ENCODE measurements around the gene MAGEB5.
"Not testable (repeated sequence)": the region's sequence is repeated elsewhere in the genome, so short reads cannot be mapped to it uniquely, and the experiment has no call there.

Gene MAGEB5, protein sequence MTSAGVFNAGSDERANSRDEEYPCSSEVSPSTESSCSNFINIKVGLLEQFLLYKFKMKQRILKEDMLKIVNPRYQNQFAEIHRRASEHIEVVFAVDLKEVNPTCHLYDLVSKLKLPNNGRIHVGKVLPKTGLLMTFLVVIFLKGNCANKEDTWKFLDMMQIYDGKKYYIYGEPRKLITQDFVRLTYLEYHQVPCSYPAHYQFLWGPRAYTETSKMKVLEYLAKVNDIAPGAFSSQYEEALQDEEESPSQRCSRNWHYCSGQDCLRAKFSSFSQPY

DNA sequence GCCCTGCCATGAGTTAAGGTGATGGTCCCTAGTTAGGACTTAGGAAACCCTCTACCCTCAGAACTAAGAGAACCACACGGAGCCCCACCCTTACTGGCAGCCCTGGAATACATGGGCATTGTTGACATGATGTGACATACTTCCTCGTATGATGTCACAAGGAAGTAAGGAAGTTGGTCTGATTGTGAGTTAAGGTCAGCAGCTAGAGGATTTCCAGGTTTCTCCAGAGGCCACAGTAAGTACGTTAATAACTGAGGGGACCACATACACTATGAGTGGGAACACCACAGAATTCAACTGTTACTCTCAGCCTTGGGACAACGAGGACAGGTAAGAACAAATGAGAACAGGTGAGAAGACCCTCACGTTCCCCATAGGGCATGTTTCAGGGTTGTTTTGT, at the start of gene MAGEB5:
MAGEB5 (plus strand) TSS at position 301 of the 400 bp plus-strand sequence. CDS start 1,133 bp downstream, outside the sequence.
- no peaks in the 10 kb centered on the region for H3K27me3 ChIP-seq (ENCODE audit: insufficient read depth, poor library complexity, severe bottlenecking)
- no peak for DNase-seq (ENCODE audit: low spot score)
- no peak for ATAC-seq (ENCODE audit: low read depth)
- TF ChIP-seq, protein P1, sequence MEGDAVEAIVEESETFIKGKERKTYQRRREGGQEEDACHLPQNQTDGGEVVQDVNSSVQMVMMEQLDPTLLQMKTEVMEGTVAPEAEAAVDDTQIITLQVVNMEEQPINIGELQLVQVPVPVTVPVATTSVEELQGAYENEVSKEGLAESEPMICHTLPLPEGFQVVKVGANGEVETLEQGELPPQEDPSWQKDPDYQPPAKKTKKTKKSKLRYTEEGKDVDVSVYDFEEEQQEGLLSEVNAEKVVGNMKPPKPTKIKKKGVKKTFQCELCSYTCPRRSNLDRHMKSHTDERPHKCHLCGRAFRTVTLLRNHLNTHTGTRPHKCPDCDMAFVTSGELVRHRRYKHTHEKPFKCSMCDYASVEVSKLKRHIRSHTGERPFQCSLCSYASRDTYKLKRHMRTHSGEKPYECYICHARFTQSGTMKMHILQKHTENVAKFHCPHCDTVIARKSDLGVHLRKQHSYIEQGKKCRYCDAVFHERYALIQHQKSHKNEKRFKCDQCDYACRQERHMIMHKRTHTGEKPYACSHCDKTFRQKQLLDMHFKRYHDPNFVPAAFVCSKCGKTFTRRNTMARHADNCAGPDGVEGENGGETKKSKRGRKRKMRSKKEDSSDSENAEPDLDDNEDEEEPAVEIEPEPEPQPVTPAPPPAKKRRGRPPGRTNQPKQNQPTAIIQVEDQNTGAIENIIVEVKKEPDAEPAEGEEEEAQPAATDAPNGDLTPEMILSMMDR (IDR thresholded peaks at IDR 0.05; ENCODE audit: poor library complexity, severe bottlenecking) = no peak
- no peak within 1 kb of the TSS for H3K4me3 ChIP-seq (ENCODE audit: severe bottlenecking)
- H3K9me3 ChIP-seq (ENCODE audit: severe bottlenecking) = no peaks in the 10 kb centered on the region
- H3K27ac ChIP-seq (ENCODE audit: poor library complexity, severe bottlenecking) = no peak within 1 kb of the TSS
- no peaks in the 10 kb centered on the region for H3K4me1 ChIP-seq (ENCODE audit: insufficient read depth, poor library complexity, severe bottlenecking)
- H3K36me3 ChIP-seq (ENCODE audit: low read depth) = no peaks in the 10 kb centered on the region

GRCh38 chrX:26192204-26192603, 23.8 kb upstream of the MAGEB5 start, which contains the start of gene MAGEB6:
MAGEB6 (plus strand) TSS chrX:26192440; CDS start chrX:26193847, 1,407 bp downstream.
- Histone ChIP-seq H3K4me1 (ENCODE audit: insufficient read depth, poor library complexity, severe bottlenecking) (no peaks in the 10 kb centered on the region), H3K27me3 (ENCODE audit: insufficient read depth, poor library complexity, severe bottlenecking) (no peaks in the 10 kb centered on the region), H3K9me3 (ENCODE audit: severe bottlenecking) (no peaks in the 10 kb centered on the region), H3K4me3 (ENCODE audit: severe bottlenecking) (no peak within 1 kb of the TSS), H3K27ac (ENCODE audit: poor library complexity, severe bottlenecking) (no peak within 1 kb of the TSS), H3K36me3 (ENCODE audit: low read depth) (no peaks in the 10 kb centered on the region)
- TF ChIP-seq, protein P1 (IDR thresholded peaks at IDR 0.05; ENCODE audit: poor library complexity, severe bottlenecking) = no peak
- ATAC-seq (ENCODE audit: low read depth) (no peak), DNase-seq (ENCODE audit: low spot score) (no peak)

GRCh38 chrX:26203561-26203960, 12.4 kb upstream of the MAGEB5 start:
- TF ChIP-seq, protein P1 (IDR thresholded peaks at IDR 0.05; ENCODE audit: poor library complexity, severe bottlenecking) = no peak
- Histone ChIP-seq H3K27me3 (ENCODE audit: insufficient read depth, poor library complexity, severe bottlenecking) (no peaks in the 10 kb centered on the region), H3K36me3 (ENCODE audit: low read depth) (no peaks in the 10 kb centered on the region), H3K9me3 (ENCODE audit: severe bottlenecking) (no peaks in the 10 kb centered on the region), H3K4me3 (ENCODE audit: severe bottlenecking) (no peak overlapping the region), H3K27ac (ENCODE audit: poor library complexity, severe bottlenecking) (no peak overlapping the region), H3K4me1 (ENCODE audit: insufficient read depth, poor library complexity, severe bottlenecking) (no peaks in the 10 kb centered on the region)
- no peak for ATAC-seq (ENCODE audit: low read depth)
- DNase-seq (ENCODE audit: low spot score) = no peak

GRCh38 chrX:26204717-26205116, 11.3 kb upstream of the MAGEB5 start:
- H3K27me3 ChIP-seq (ENCODE audit: insufficient read depth, poor library complexity, severe bottlenecking); H3K9me3 ChIP-seq (ENCODE audit: severe bottlenecking); H3K36me3 ChIP-seq (ENCODE audit: low read depth); H3K27ac ChIP-seq (ENCODE audit: poor library complexity, severe bottlenecking); DNase-seq (ENCODE audit: low spot score); ATAC-seq (ENCODE audit: low read depth); H3K4me1 ChIP-seq (ENCODE audit: insufficient read depth, poor library complexity, severe bottlenecking); H3K4me3 ChIP-seq (ENCODE audit: severe bottlenecking): not testable (repeated sequence)

DNA sequence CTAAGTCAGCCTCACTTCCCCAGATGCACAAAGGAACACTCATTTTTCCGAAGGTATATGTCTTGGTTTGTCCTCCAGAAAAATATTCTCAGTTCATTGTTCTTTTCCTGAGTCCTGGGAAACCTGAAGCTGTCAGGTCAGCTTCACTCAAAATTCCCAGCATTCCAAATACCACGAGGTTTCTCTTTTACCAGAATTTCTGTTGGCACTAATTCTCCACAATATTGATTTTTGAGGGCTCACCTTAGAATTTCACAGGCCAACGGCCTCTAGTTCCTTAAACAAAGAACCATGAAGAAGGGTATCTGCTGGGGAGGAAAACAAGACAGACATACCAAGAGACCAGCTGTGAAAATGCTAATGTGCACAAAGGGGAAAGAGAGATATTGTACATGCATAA, 8.0 kb upstream of the MAGEB5 start:
- H3K27ac ChIP-seq (ENCODE audit: poor library complexity, severe bottlenecking) = no peak overlapping the region
- no peaks in the 10 kb centered on the region for H3K27me3 ChIP-seq (ENCODE audit: insufficient read depth, poor library complexity, severe bottlenecking)
- H3K36me3 ChIP-seq (ENCODE audit: low read depth) = no peaks in the 10 kb centered on the region
- no peak overlapping the region for H3K4me3 ChIP-seq (ENCODE audit: severe bottlenecking)
- TF ChIP-seq, protein P1 (IDR thresholded peaks at IDR 0.05; ENCODE audit: poor library complexity, severe bottlenecking) = no peak
- DNase-seq (ENCODE audit: low spot score) (no peak), ATAC-seq (ENCODE audit: low read depth) (no peak)
- no peaks in the 10 kb centered on the region for H3K9me3 ChIP-seq (ENCODE audit: severe bottlenecking)
- no peaks in the 10 kb centered on the region for H3K4me1 ChIP-seq (ENCODE audit: insufficient read depth, poor library complexity, severe bottlenecking)
